Activated naive CD4-positive, alpha-beta T cell treated with anti-CD3 and anti-CD28 coated beads, Interleukin-2, amount 10 ng/mL, durations not matched to agents 7 days and 5 days (primary cell): Measurements from ENCODE around the gene TENM4.

Experiments used
- CTCF ChIA-PET: fragments of 350-600 bp; sonication (Branson Sonifier 250); formaldehyde crosslinking; loops from one replicate; lab custom pipeline; 2021; ENCODE audit warnings: antibody characterized with exemption; lab: Charles Lee
- DNase-seq: peaks from one replicate; pipeline ENCODE4 v3.0.0-alpha.2; 2020
- H3K27ac Mint-ChIP-seq: one replicate; pipeline ENCODE4 v1.8.0; 2021; ENCODE audit warnings: mild to moderate bottlenecking, moderate library complexity, mixed read lengths
- H3K27me3 Mint-ChIP-seq: one replicate; pipeline ENCODE4 v1.8.0; 2021; ENCODE audit warnings: mild to moderate bottlenecking, mixed read lengths
- H3K36me3 Mint-ChIP-seq: one replicate; pipeline ENCODE4 v1.8.0; 2021; ENCODE audit warnings: mixed read lengths
- H3K4me1 Mint-ChIP-seq: one replicate; pipeline ENCODE4 v1.8.0; 2021; ENCODE audit warnings: mixed read lengths
- H3K4me3 Mint-ChIP-seq: one replicate; pipeline ENCODE4 v1.8.0; 2021; ENCODE audit warnings: mild to moderate bottlenecking, moderate library complexity, mixed read lengths
- H3K9me3 Mint-ChIP-seq: one replicate; pipeline ENCODE4 v1.8.0; 2021; ENCODE audit warnings: mixed read lengths

The TENM4 gene

GRCh38 chr11:78922859-78923625 is 517.8 kb downstream of the TENM4 start:
- Mint-ChIP-seq H3K27ac (no peak overlapping the region), H3K36me3 (no peaks in the 10 kb centered on the region), H3K27me3 (no peaks in the 10 kb centered on the region), H3K4me3 (no peak overlapping the region), H3K9me3 (no peaks in the 10 kb centered on the region), H3K4me1 (no peaks in the 10 kb centered on the region)
- DNase-seq: no peak
- CTCF ChIA-PET: no interaction called here

GRCh38 chr11:78921509-78921908 is 519.3 kb downstream of the TENM4 start:
- H3K4me1 Mint-ChIP-seq: no peaks in the 10 kb centered on the region
- DNase-seq: no peak
- no peak overlapping the region for H3K27ac Mint-ChIP-seq
- CTCF ChIA-PET: no interaction called here
- H3K9me3 Mint-ChIP-seq: no peaks in the 10 kb centered on the region
- H3K36me3 Mint-ChIP-seq: no peaks in the 10 kb centered on the region
- H3K27me3 Mint-ChIP-seq: no peaks in the 10 kb centered on the region
- no peak overlapping the region for H3K4me3 Mint-ChIP-seq

- CTCF ChIA-PET: no interaction called here
- DNase-seq: no peak
- Mint-ChIP-seq H3K27me3 (no peaks in the 10 kb centered on the region), H3K9me3 (no peaks in the 10 kb centered on the region), H3K27ac (no peak overlapping the region), H3K36me3 (no peaks in the 10 kb centered on the region), H3K4me3 (no peak overlapping the region), H3K4me1 (no peaks in the 10 kb centered on the region)
These were observed 520.5 kb downstream of the TENM4 start for GRCh38 chr11:78920329-78920728.

- H3K9me3 Mint-ChIP-seq: no peaks in the 10 kb centered on the region
- DNase-seq: no peak
- CTCF ChIA-PET: interaction anchor here (1.4 kb wide), 1 partner anchor 270 kb away, joined by 3 read pairs; no protein-coding TSS in a partner anchor
- no peak overlapping the region for H3K4me3 Mint-ChIP-seq
- H3K36me3 Mint-ChIP-seq: no peaks in the 10 kb centered on the region
- H3K4me1 Mint-ChIP-seq: no peaks in the 10 kb centered on the region
- H3K27ac Mint-ChIP-seq: no peak overlapping the region
- no peaks in the 10 kb centered on the region for H3K27me3 Mint-ChIP-seq
These were observed 524.1 kb downstream of the TENM4 start for GRCh38 chr11:78916759-78917158.

GRCh38 chr11:78914503-78914902 is 526.3 kb downstream of the TENM4 start:
- no peaks in the 10 kb centered on the region for H3K4me1 Mint-ChIP-seq
- no peak overlapping the region for H3K4me3 Mint-ChIP-seq
- DNase-seq: no peak
- CTCF ChIA-PET: no interaction called here
- no peaks in the 10 kb centered on the region for H3K36me3 Mint-ChIP-seq
- no peaks in the 10 kb centered on the region for H3K27me3 Mint-ChIP-seq
- H3K27ac Mint-ChIP-seq: no peak overlapping the region
- no peaks in the 10 kb centered on the region for H3K9me3 Mint-ChIP-seq

GRCh38 chr11:78912778-78913177 is 528.1 kb downstream of the TENM4 start:
- Mint-ChIP-seq H3K4me3 (no peak overlapping the region), H3K36me3 (no peaks in the 10 kb centered on the region), H3K4me1 (no peaks in the 10 kb centered on the region), H3K27ac (no peak overlapping the region), H3K27me3 (no peaks in the 10 kb centered on the region), H3K9me3 (no peaks in the 10 kb centered on the region)
- CTCF ChIA-PET: no interaction called here
- no peak for DNase-seq

- CTCF ChIA-PET: no interaction called here
- H3K27me3 Mint-ChIP-seq: no peaks in the 10 kb centered on the region
- no peak for DNase-seq
- no peak overlapping the region for H3K27ac Mint-ChIP-seq
- H3K9me3 Mint-ChIP-seq: no peaks in the 10 kb centered on the region
- H3K4me1 Mint-ChIP-seq: no peaks in the 10 kb centered on the region
- no peaks in the 10 kb centered on the region for H3K36me3 Mint-ChIP-seq
- no peak overlapping the region for H3K4me3 Mint-ChIP-seq
These were observed 530.5 kb downstream of the TENM4 start for GRCh38 chr11:78910322-78910721.

- H3K27ac Mint-ChIP-seq: no peak overlapping the region
- H3K4me3 Mint-ChIP-seq: no peak overlapping the region
- DNase-seq: no peak
- no peaks in the 10 kb centered on the region for H3K27me3 Mint-ChIP-seq
- H3K36me3 Mint-ChIP-seq: no peaks in the 10 kb centered on the region
- CTCF ChIA-PET: no interaction called here
- no peaks in the 10 kb centered on the region for H3K4me1 Mint-ChIP-seq
- H3K9me3 Mint-ChIP-seq: no peaks in the 10 kb centered on the region
These were observed 531.4 kb downstream of the TENM4 start for GRCh38 chr11:78909386-78909785.

GRCh38 chr11:78907636-78908035 is 533.2 kb downstream of the TENM4 start:
- no peak overlapping the region for H3K4me3 Mint-ChIP-seq
- CTCF ChIA-PET: no interaction called here
- H3K27ac Mint-ChIP-seq: no peak overlapping the region
- H3K36me3 Mint-ChIP-seq: no peaks in the 10 kb centered on the region
- H3K27me3 Mint-ChIP-seq: peaks cover 8% of the 10 kb centered on the region
- no peak for DNase-seq
- H3K9me3 Mint-ChIP-seq: no peaks in the 10 kb centered on the region
- H3K4me1 Mint-ChIP-seq: no peaks in the 10 kb centered on the region

- DNase-seq: no peak
- CTCF ChIA-PET: interaction anchor here (0.9 kb wide), 1 partner anchor 193 kb away, joined by 3 read pairs; no protein-coding TSS in a partner anchor
- H3K36me3 Mint-ChIP-seq: no peaks in the 10 kb centered on the region
- no peaks in the 10 kb centered on the region for H3K9me3 Mint-ChIP-seq
- no peak overlapping the region for H3K27ac Mint-ChIP-seq
- H3K4me3 Mint-ChIP-seq: no peak overlapping the region
- peaks cover 15% of the 10 kb centered on the region for H3K27me3 Mint-ChIP-seq
- H3K4me1 Mint-ChIP-seq: no peaks in the 10 kb centered on the region
These were observed 534.3 kb downstream of the TENM4 start for GRCh38 chr11:78906566-78906965.

GRCh38 chr11:78905756-78906155 is 535.1 kb downstream of the TENM4 start:
- H3K36me3 Mint-ChIP-seq: no peaks in the 10 kb centered on the region
- DNase-seq: no peak
- H3K27me3 Mint-ChIP-seq: peaks cover 15% of the 10 kb centered on the region
- H3K9me3 Mint-ChIP-seq: no peaks in the 10 kb centered on the region
- no peaks in the 10 kb centered on the region for H3K4me1 Mint-ChIP-seq
- no peak overlapping the region for H3K4me3 Mint-ChIP-seq
- no peak overlapping the region for H3K27ac Mint-ChIP-seq
- CTCF ChIA-PET: no interaction called here

GRCh38 chr11:78902771-78903507 is 537.9 kb downstream of the TENM4 start:
- no peaks in the 10 kb centered on the region for H3K36me3 Mint-ChIP-seq
- H3K27ac Mint-ChIP-seq: no peak overlapping the region
- peaks cover 15% of the 10 kb centered on the region for H3K27me3 Mint-ChIP-seq
- no peaks in the 10 kb centered on the region for H3K4me1 Mint-ChIP-seq
- H3K9me3 Mint-ChIP-seq: no peaks in the 10 kb centered on the region
- CTCF ChIA-PET: no interaction called here
- H3K4me3 Mint-ChIP-seq: no peak overlapping the region
- no peak for DNase-seq

- H3K27me3 Mint-ChIP-seq: peaks cover 15% of the 10 kb centered on the region
- no peaks in the 10 kb centered on the region for H3K4me1 Mint-ChIP-seq
- no peaks in the 10 kb centered on the region for H3K9me3 Mint-ChIP-seq
- no peak overlapping the region for H3K4me3 Mint-ChIP-seq
- no peak overlapping the region for H3K27ac Mint-ChIP-seq
- H3K36me3 Mint-ChIP-seq: no peaks in the 10 kb centered on the region
- no peak for DNase-seq
- CTCF ChIA-PET: interaction anchor here (0.6 kb wide), 1 partner anchor 442 kb away, joined by 3 read pairs; no protein-coding TSS in a partner anchor
These were observed 539.0 kb downstream of the TENM4 start for GRCh38 chr11:78901831-78902230.

- DNase-seq: no peak
- Mint-ChIP-seq H3K27ac (no peak overlapping the region), H3K27me3 (peaks cover 13% of the 10 kb centered on the region), H3K36me3 (no peaks in the 10 kb centered on the region), H3K4me1 (no peaks in the 10 kb centered on the region), H3K4me3 (no peak overlapping the region), H3K9me3 (no peaks in the 10 kb centered on the region)
- CTCF ChIA-PET: interaction anchor here (0.7 kb wide), 1 partner anchor 1397 kb away, joined by 3 read pairs; no protein-coding TSS in a partner anchor
These were observed 542.5 kb downstream of the TENM4 start for GRCh38 chr11:78898266-78898775.
